A673 (cell line): ENCODE measurements around the gene ALLC.

Experiments
- CTCF ChIP-seq: fragments of 300-800, 200-600 bp; sonication (generic); conservative IDR thresholded peaks from 2 replicates; pipeline ENCODE4 v1.5.1; 2017; ENCODE audit warnings: low read depth, mild to moderate bottlenecking, antibody characterized with exemption, low read length, moderate library complexity, mixed read lengths
- EZH2 ChIP-seq: fragments of 200-600 bp; sonication (generic); IDR thresholded peaks from 2 replicates; pipeline ENCODE4 v1.6.1; 2017; ENCODE audit warnings: borderline replicate concordance, low read depth, mild to moderate bottlenecking, mixed read lengths, antibody characterized with exemption, low read length; ENCODE audit not compliant: poor library complexity, severe bottlenecking

- TF ChIP-seq EZH2 (no peak), CTCF (no peak)
These were observed 84.9 kb downstream of the ALLC start for GRCh38 chr2:3742743-3743508.
